ENCODE results near the gene KIAA0825.
"Not testable (repeated sequence)": the region's sequence is repeated elsewhere in the genome, so short reads cannot be mapped to it uniquely, and the experiment has no call there.

The KIAA0825 gene

DNA sequence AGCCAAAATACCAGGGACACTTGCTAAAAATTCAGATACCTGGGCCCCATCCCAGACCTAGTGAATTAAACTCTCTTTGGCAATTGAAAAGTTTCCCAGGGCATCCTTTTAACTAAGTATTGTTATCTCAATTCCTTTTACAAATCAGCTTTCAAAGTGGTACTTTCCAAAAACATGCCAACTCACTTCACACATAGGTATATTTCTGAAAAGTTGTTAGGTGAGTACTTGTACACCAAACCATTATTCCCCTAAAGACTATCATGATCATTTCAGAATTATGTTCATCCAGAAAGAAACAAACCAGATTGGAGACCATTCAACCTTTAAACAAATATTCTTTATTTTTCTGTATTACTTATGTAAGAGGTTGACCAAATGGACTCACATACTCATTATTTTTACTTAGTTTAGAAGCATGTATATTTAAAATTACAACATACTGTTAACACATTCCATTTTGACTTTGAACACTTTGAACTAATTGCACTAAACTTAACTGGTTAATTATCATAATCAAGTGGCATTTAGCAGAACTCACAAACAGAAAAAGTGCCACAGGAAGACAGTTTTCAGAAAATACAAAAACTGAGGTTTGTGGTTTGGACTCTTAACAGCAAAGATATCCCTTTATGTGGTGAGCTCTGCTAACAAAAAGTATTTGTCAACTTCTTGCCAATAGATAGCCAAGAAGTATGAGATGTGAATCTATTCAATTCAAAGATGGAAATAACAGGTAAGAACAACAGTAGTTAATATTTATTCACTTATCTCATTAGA, 40.7 kb downstream of the KIAA0825 start:
- DNase-seq (ENCODE audit: low read depth, low spot score) = no peak

- DNase-seq (ENCODE audit: low read depth, low spot score) = no peak
These were observed 43.2 kb downstream of the KIAA0825 start for GRCh38 chr5:94575196-94575595.

GRCh38 chr5:94573349-94573748, 45.1 kb downstream of the KIAA0825 start:
- DNase-seq (ENCODE audit: low read depth, low spot score) = not testable (repeated sequence)

DNA sequence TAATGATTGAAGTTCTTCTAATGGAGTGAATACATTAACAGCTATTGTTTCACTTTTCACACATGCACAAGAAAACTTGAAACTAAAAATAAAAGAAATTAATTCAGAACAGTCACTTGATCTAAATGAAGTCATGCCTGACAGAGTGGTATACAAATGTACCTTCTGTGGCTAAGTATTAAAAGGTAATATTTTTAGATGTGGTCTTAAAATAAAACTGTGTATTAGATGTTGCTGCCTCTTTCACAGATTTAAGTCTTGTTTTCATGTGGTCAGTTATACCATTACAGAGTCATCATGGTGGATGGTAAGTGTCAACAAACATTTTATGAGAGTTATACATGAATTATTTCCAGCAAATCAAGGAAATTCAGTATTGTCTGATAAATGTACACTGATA, 47.0 kb downstream of the KIAA0825 start:
- DNase-seq (ENCODE audit: low read depth, low spot score) = no peak

- DNase-seq (ENCODE audit: low read depth, low spot score) = no peak
These were observed 53.6 kb downstream of the KIAA0825 start for GRCh38 chr5:94564812-94565211.

DNA sequence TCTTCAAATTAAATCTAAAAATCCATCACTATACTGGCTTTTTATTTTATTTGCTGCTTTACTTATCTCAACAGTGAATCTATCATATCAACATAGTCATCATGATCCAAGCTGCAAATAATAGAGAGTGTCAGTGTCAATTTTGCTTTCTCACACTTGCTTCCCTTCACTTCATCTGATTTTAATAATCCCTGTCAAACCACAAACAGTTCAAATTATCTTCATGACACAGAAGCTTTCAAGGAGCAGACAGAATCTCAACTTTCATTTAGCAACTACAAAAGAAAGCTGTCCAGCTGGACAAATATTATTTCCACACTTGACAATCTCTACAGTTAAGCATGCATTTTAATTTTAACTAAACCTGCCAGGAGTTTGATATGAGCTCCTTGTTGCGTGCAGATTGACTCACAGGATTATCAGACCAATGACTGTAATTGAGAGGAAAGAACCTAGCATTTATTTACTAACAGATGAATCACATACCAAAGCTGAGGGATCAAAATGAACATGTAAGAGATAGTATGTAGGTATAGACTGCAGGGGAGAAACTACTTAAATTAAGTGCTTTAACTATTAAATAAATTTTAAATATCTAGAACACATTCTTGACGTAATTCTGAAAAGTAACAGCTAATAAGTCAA, 56.0 kb downstream of the KIAA0825 start:
- DNase-seq (ENCODE audit: low read depth, low spot score) = no peak

- no peak for DNase-seq (ENCODE audit: low read depth, low spot score)
These were observed 60.4 kb downstream of the KIAA0825 start for GRCh38 chr5:94558028-94558427.

- DNase-seq (ENCODE audit: low read depth, low spot score) = no peak
These were observed 66.5 kb downstream of the KIAA0825 start for GRCh38 chr5:94551858-94552257.

DNA sequence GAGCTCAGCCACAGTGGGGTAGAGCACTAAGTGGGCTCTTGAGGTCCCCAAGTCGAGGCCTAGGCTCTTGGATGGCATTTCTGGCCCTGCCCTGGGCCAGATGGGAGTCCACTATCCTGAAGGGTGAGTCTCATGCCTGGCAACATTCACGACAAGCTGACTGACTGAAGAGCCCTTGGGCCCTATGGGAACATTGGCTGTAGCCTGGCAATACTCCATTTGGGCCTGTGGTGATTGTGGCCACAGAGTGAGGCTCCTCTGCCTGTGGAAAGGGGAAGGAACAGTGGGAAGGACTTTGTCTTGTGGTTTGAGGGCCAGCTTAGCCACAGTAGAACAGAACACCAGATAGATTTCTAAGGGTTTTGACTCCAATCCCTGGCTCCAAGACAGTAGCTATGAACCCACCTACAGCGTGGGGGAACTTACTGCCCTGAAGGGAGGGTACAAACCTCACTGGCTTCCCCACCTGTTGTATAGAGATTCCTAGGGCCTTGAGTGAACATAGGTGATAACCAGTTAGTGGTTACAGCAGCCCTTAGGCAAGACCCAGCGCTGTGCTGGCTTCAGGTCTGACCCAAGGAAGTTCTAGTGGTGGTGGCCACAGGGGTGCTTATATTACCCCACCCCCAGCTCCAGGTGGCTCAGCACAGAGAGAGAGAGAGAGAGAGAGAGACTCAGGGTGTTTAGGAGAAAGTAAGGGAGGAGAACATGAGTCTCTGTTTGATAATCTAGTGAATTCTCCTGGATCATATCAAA, 72.4 kb downstream of the KIAA0825 start:
- no peak for DNase-seq (ENCODE audit: low read depth, low spot score)

DNA sequence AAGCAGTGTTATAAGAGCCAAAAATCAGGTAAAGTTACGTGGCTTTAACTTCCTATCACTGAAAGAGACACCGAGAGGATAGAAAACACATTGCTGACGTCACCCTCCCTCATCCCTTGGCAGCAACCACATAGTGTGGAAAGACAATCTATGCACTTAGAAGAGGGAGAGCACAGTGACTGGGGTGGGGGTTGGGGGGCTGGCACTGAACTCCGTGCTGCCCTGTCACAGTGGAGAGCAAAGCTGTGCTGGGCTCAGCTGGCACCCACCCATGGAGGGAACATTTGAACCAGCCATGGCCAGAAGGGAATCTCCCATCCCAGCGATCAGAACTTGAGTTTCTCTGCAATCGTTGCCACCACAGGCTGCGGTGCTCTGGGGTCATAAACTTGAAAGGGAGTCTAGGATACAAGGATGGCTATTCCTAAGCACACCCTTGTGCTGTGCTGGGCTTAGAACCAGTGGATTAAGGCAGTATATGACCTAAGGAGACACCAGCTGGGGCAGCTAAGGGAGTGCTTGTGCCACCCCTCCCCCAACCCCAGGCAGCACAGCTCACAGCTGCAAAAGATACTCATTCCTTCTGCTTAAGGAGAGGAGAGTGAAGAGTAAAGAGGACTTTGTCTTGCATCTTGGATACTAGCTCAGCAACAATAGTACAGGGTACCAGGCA, 73.4 kb downstream of the KIAA0825 start:
- DNase-seq (ENCODE audit: low read depth, low spot score) = no peak

GRCh38 chr5:94544031-94544650, 74.3 kb downstream of the KIAA0825 start:
- DNase-seq (ENCODE audit: low read depth, low spot score) = no peak

DNA sequence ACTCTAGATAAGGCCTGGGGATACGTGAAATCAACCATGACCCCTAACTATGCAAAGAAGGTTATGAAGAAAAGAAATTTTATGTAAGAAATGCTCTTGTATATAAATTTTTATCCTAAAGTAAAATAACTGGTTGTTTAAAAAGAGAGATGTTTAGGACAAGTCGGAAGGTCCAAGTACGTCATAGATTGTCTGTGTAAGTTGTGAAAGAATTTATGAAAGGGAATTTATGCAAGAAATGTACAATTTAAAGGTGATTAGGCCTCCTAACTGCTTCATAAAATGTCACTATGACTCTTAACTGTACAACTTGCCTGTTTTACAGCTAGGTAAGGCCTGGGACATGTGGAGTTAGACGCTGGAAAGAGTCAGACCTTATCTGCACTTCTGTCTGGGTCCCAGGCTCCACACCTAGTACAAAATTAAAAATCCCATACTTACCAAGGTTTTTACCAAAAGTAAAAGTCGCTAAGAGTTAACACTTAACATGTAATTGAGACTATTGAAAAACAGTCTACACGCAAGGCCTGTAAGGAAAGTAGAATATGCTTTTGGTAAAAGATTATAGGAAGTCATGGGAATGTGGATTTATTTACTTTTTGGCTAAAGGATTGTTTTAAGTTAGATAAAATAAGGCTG, 77.4 kb downstream of the KIAA0825 start:
- no peak for DNase-seq (ENCODE audit: low read depth, low spot score)

DNA sequence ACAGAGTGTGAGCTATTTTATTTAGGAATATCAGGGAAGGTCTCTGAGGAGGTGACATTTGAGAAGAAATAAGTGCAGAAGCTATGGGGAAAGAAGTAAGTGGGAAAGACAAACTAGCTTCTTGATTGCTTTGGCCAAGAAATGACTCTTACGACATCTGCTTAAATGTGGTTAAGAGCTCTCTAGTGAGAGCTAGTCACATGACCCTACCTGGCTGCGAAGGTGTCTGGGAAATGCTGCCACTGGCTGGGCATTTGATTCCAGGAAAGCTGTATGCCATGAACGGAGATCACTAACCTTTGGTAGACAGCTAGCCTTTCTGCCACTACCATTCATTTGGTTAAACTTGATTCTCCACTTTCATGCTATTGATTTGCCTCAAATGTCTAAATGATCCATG, 80.1 kb downstream of the KIAA0825 start:
- no peak for DNase-seq (ENCODE audit: low read depth, low spot score)

GRCh38 chr5:94526706-94527105, 91.7 kb downstream of the KIAA0825 start:
- no peak for DNase-seq (ENCODE audit: low read depth, low spot score)

GRCh38 chr5:94524841-94525697, 93.3 kb downstream of the KIAA0825 start:
- no peak for DNase-seq (ENCODE audit: low read depth, low spot score)

- no peak for DNase-seq (ENCODE audit: low read depth, low spot score)
These were observed 95.4 kb downstream of the KIAA0825 start for GRCh38 chr5:94523018-94523417.

DNA sequence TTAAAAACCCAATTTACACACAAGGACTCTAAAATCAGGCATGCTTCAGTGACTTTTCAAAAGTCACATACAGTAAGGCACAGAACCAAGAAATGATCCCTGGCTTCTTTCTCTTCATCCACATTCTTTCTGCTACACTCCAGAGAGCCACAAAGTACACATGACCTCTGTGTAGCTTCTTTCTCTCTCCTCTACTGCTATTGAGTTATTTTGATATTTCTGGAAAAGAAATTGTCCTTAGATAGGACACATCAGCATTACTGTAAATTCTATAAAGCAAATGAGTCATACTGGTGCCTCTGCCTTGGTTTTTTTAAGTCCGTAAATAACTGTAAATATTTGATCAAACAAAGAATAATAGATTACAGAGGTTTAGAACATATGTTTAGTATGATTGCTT, 96.3 kb downstream of the KIAA0825 start:
- no peak for DNase-seq (ENCODE audit: low read depth, low spot score)

DNA sequence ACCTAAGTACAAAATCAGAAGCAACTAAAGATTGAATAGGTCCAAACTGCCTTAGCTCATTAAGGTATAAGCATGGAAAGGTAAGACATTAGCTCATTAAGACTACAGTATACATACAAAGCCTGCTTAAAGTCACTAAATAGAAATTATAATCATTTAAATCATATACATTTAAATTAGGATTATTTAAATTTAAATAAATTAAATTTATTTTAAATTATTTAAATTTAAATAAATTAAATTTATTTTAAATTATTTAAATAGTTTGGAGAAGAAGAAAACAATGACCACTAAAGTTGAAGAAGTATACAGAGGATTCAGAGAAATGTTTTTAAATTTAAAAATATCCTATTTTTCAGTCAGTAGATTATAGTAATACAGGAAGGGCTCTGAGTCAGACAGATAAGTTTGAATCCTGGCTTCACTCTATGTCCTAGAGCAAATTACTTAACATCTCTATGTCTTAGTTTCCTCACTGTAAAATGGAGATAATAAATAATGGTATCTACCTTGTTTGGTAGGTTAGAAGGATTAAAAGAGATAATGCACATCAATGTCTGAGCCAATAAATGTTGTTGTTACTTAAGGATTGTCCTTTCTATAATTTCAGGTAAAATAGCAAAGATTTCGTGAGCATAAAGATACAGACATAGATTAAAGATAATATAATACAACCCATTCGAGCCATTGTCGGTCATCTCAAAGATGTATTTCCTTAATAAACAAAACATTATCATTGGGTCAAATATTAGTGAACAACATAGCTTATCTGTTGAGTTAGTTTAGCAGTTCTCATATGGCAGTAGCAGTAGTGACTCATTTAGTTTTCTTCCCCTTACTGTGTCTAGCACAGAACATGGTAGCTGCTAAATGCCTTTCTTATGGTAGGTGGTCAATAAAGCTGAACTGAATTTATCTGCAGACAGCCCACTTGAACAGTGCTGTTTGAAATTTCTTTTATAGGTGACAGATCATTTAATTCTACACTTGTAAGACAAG, 100.6 kb downstream of the KIAA0825 start:
- no peak for DNase-seq (ENCODE audit: low read depth, low spot score)

GRCh38 chr5:94516148-94516547, 102.3 kb downstream of the KIAA0825 start:
- DNase-seq (ENCODE audit: low read depth, low spot score) = no peak

Measured in brain pericyte (primary cell).